Rectal smooth muscle tissue (tissue), 1 donor: Measurements from ENCODE around the gene LARP1.

Experiments used
- H3K27ac ChIP-seq: one replicate; pipeline ENCODE4 v1.7.0; 2013; ENCODE audit warnings: low read depth, low read length, inconsistent platforms
- H3K27me3 ChIP-seq: one replicate; pipeline ENCODE4 v1.7.0; 2013; ENCODE audit warnings: low read length; ENCODE audit not compliant: control insufficient read depth, insufficient read depth
- H3K36me3 ChIP-seq: one replicate; pipeline ENCODE4 v1.7.0; 2013; ENCODE audit warnings: low read length; ENCODE audit not compliant: control insufficient read depth, insufficient read depth
- H3K4me1 ChIP-seq: one replicate; pipeline ENCODE4 v1.7.0; 2013; ENCODE audit warnings: low read length; ENCODE audit not compliant: control insufficient read depth, insufficient read depth
- H3K4me3 ChIP-seq: one replicate; pipeline ENCODE4 v1.7.0; 2013; ENCODE audit warnings: low read length
- H3K9ac ChIP-seq: one replicate; pipeline ENCODE4 v1.7.0; 2013; ENCODE audit warnings: low read length

The LARP1 gene

DNA sequence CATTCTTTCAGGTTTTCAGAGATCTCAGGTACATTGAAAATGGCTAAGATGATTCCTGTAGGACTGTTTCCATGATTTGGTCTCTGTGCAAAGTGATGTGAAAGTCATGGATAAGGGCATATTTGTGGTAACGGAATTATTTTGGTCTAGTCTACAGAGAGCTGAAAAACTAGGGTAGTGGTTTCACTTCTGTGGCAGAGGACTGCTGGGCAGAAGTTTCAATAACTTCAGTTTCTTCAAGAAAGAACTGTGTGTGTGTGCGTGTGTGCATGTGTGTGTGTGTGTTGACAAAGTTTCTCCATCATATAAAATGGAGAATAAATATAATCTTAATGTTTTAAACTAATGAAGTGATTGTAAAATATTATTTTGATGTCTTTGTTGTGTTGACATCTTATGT lies 107.6 kb downstream of the LARP1 start:
- no peak overlapping the region for H3K27ac ChIP-seq

DNA sequence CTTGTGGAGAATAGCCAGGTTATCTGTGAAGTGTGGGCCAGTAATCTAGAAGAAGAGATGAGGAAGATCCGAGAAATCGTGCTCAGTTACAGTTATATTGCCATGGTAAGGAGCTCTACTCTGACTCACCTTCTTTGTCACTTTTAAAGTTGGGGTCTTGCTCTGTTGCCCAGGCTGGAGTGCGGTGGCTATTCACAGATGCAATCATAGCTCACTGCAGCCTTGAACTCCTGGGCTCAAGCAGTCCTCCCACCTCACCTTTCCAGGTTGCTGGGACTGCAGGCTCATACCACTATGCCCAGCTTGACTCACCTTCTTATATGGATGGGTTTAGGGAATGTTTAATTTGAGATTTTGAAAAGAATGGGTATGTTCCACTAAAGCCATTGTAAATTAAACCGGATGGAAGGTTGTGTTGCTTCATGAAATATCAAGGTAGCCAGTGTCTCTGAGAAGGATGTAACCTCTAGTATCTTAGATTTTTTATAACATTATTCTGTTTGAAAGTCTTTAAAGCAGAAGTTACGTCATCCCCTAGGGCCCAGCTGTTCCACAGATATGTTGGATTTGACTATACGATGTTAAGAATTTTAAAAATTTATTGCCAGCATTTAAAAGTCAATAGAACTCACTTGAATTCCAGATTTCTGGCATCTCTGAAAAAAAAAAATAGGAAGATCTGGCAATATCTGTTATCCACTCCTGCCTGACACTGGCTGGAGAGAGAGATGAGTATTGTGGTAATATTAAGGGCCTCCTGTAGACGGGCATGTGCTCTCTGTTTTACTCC lies 108.3 kb downstream of the LARP1 start:
- Histone ChIP-seq H3K36me3 (peaks cover 5% of the 10 kb centered on the region), H3K4me3 (no peak overlapping the region), H3K9ac (no peak overlapping the region), H3K27me3 (no peaks in the 10 kb centered on the region), H3K4me1 (peaks cover 9% of the 10 kb centered on the region), H3K27ac (no peak overlapping the region)

More for the DNA sequence above, 107.6 kb downstream of the LARP1 start:
- Histone ChIP-seq H3K4me1 (peaks cover 9% of the 10 kb centered on the region), H3K9ac (no peak overlapping the region), H3K4me3 (no peak overlapping the region), H3K36me3 (peaks cover 5% of the 10 kb centered on the region), H3K27me3 (no peaks in the 10 kb centered on the region)

DNA sequence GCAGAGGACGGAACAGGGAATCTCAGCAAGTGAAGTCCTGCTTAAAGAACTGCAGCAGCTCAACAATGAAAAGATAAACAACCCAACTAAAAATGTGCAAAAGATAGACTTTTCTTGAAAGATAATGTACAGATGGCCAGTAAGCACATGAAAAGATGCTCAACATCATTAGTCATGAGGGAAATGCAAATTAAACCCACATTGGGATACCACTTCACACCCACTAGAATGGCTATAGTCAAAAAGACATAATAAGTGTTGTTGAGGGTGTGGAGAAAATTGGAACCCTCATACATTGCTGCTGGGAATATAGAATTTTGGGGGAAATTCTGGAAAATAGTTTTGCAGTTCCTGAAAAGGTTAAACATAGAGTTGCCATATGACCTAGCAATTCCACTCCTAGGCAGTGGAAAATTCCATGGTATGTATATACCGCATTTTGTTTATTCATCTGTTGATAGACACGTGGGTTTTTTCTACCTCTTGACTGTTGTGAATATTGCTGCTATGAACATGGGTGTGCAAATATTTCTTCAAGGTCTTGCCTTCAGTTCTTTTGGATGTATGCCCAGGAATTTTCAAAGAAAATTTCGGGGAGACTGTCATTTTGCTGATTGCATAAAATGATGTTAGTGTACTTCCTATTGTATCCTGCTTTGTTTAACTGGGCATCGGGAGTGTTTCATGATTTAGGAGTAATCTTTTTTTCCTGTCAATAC lies 110.4 kb downstream of the LARP1 start:
- H3K36me3 ChIP-seq: peaks cover 7% of the 10 kb centered on the region
- peaks cover 1% of the 10 kb centered on the region for H3K4me1 ChIP-seq
- H3K9ac ChIP-seq: no peak overlapping the region
- no peaks in the 10 kb centered on the region for H3K27me3 ChIP-seq
- H3K27ac ChIP-seq: no peak overlapping the region
- no peak overlapping the region for H3K4me3 ChIP-seq

DNA sequence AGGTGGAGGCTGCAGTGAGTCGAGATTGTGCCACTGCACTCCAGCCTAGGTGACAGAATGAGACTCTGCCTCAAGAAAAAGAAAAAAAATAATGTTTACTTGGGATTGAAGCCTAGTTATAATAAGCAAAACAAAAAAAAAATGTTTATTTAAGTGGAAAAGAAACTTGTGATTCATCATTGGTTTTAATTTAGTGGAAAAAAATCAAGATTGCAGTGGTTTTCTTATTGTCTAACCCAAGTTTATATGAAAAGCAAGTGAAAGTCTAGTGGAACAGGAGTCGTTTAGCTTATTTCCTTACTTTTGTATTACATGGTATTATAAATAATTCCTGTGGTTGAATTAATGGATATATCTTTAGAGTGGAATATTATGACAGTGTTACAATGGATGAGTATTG lies 111.7 kb downstream of the LARP1 start:
- Histone ChIP-seq H3K36me3 (peaks cover 15% of the 10 kb centered on the region), H3K9ac (no peak overlapping the region), H3K4me3 (no peak overlapping the region), H3K27ac (no peak overlapping the region), H3K4me1 (no peaks in the 10 kb centered on the region), H3K27me3 (no peaks in the 10 kb centered on the region)
